NCI-H146 treated with DMSO at 0.1 percent for 48 hours (cell line): Measurements from ENCODE around the gene MAMDC2.

Source experiments
- DNase-seq: peaks from one replicate; lab custom pipeline; 2025; ENCODE audit not compliant: unreplicated experiment; lab: John Stamatoyannopoulos, UW

MAMDC2 gene

GRCh38 chr9:70258692-70259511 is 215.3 kb downstream of the MAMDC2 start, which contains the start of gene SMC5:
Gene SMC5 (plus strand): TSS chr9:70258978. CDS start chr9:70259079, 101 bp downstream.
- peak; percentile 73 for DNase-seq

- no peak for DNase-seq
Measured at GRCh38 chr9:70259512-70259802, 215.8 kb downstream of the MAMDC2 start.

- DNase-seq: no peak
Measured at GRCh38 chr9:70260007-70260443, 216.4 kb downstream of the MAMDC2 start.

- DNase-seq: no peak
Measured at GRCh38 chr9:70260606-70261005, 217.0 kb downstream of the MAMDC2 start.

- no peak for DNase-seq
Measured at GRCh38 chr9:70261131-70261870, 217.7 kb downstream of the MAMDC2 start.

GRCh38 chr9:70262366-70262765 is 218.7 kb downstream of the MAMDC2 start:
- DNase-seq: no peak

GRCh38 chr9:70262948-70263347 is 219.3 kb downstream of the MAMDC2 start:
- DNase-seq: no peak

- DNase-seq: no peak
Measured at GRCh38 chr9:70263421-70263820, 219.8 kb downstream of the MAMDC2 start.
